HEK293T (cell line): ENCODE measurements around the gene GET3.

Experiments used
- ARNT ChIP-seq: fragments of 450-650 bp; IDR thresholded peaks from 2 replicates; pipeline ENCODE4 v1.6.1; 2017; ENCODE audit warnings: mild to moderate bottlenecking
- BHLHE40 ChIP-seq: fragments of 450-650 bp; IDR thresholded peaks from 2 replicates; pipeline ENCODE4 v1.6.1; 2016; ENCODE audit warnings: mild to moderate bottlenecking, moderate library complexity, borderline replicate concordance
- ELF4 ChIP-seq: fragments of 450-650 bp; IDR thresholded peaks from 2 replicates; pipeline ENCODE4 v1.6.1; 2017; ENCODE audit warnings: antibody characterized with exemption
- FOXA1 ChIP-seq: fragments of 450-650 bp; IDR thresholded peaks from 2 replicates; pipeline ENCODE4 v1.6.1; 2016; ENCODE audit warnings: mild to moderate bottlenecking
- FOXK2 ChIP-seq: fragments of 450-650 bp; IDR thresholded peaks from 2 replicates; pipeline ENCODE4 v1.6.1; 2016; ENCODE audit warnings: mild to moderate bottlenecking
- FOXM1 ChIP-seq: fragments of 450-650 bp; IDR thresholded peaks from 2 replicates; pipeline ENCODE4 v1.6.1; 2017; ENCODE audit warnings: mild to moderate bottlenecking, borderline replicate concordance
- LEF1 ChIP-seq: fragments of 450-650 bp; IDR thresholded peaks from 2 replicates; pipeline ENCODE4 v1.6.1; 2017; ENCODE audit warnings: mild to moderate bottlenecking, borderline replicate concordance
- NFRKB ChIP-seq: fragments of 450-650 bp; IDR thresholded peaks from 2 replicates; pipeline ENCODE4 v1.6.1; 2016; ENCODE audit warnings: mild to moderate bottlenecking, moderate library complexity
- SP1 ChIP-seq: fragments of 450-650 bp; IDR thresholded peaks from 2 replicates; pipeline ENCODE4 v1.6.1; 2017
- SUZ12 ChIP-seq: fragments of 450-650 bp; IDR thresholded peaks from 2 replicates; pipeline ENCODE4 v1.6.1; 2016; ENCODE audit warnings: mild to moderate bottlenecking
- TARDBP ChIP-seq: fragments of 450-650 bp; IDR thresholded peaks from 2 replicates; pipeline ENCODE4 v1.6.1; 2016
- ZNF384 ChIP-seq: fragments of 450-650 bp; IDR thresholded peaks from 2 replicates; pipeline ENCODE4 v1.6.1; 2016
- TF ChIP-seq, protein P1 (sequence below): fragments of 450-650 bp; IDR thresholded peaks from 2 replicates; pipeline ENCODE4 v1.6.1; 2016

DNA sequence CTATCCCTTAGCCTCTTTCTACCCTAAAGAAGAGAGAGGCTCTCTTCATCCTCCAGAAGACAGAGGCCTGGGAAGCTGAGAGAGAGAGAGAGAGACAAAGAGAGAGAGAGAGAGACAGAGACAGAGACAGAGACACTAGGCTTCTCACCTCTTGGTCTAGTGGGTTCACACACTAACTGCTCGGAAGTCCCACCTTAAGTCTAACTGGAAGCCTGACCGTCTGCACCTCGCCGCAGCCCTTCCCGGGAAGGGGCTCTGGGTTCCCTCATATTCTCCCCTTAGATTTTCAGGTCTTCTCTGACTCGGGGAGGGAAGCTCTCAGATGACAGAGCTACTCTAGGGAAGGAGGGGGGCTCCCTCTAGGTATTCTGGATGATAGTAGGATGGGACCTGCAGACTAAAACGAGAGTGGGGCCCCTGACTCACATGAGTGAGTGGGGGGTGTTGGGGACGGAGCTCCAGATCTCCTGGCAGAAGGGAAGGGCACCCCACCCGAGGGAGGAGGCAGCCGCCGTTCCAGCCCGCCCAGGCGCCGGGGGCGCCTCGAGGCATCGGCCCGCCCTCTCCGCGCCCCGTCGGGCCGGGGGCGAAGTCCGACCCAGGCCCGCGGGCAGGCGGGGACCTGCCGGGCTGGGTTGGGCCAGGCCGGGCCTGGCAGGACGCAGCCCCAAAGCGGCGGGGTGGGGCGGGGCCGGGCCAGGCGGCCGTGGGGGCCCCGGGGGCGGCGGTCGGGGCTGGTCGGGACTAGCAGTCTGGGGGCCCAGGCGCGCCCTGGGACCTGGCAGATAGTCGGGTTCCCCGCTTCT lies 52.0 kb downstream of the GET3 start:
- TF ChIP-seq FOXA1 (no peak), FOXK2 (no peak), SP1 (no peak), BHLHE40 (no peak), TARDBP (no peak), ELF4 (no peak), FOXM1 (no peak), ZNF384 (no peak), NFRKB (no peak), ARNT (no peak), LEF1 (no peak), SUZ12 (no peak)
- TF ChIP-seq, protein P1, sequence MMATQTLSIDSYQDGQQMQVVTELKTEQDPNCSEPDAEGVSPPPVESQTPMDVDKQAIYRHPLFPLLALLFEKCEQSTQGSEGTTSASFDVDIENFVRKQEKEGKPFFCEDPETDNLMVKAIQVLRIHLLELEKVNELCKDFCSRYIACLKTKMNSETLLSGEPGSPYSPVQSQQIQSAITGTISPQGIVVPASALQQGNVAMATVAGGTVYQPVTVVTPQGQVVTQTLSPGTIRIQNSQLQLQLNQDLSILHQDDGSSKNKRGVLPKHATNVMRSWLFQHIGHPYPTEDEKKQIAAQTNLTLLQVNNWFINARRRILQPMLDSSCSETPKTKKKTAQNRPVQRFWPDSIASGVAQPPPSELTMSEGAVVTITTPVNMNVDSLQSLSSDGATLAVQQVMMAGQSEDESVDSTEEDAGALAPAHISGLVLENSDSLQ = no peak
